A549 (cell line): ENCODE measurements around the gene ITPA.

Source experiments
- CTCF ChIP-seq: fragments of >200 bp; sonication (Bioruptor Twin); formaldehyde crosslinking; IDR thresholded peaks from 3 replicates; pipeline ENCODE4 v1.5.1; 2016
- JUNB ChIP-seq: fragments of >200 bp; sonication (Bioruptor Twin); formaldehyde crosslinking; IDR thresholded peaks from 2 replicates; pipeline ENCODE4 v1.6.1; 2016

GRCh38 chr20:3233131-3233990 is 24.1 kb downstream of the ITPA start:
- TF ChIP-seq CTCF, result no peak
- no peak for TF ChIP-seq JUNB
